ENCODE measurements around the gene CDCA7. TPM values are rescaled to one million over a fixed set of nuclear protein-coding genes. Genes with fewer than 3 reads are reported as not detected.

The CDCA7 gene
- total and polyA plus RNA-seq, 2 of the 13 experiments (the other 11 are each of a cell fraction or from before 2014, with no cell fraction given) = 46.2 to 57.8 TPM

GRCh38 chr2:173354582-173355131, at the start of gene CDCA7 (continued):
- TF ChIP-seq LRRFIP1 (CRISPR knock-in tag; conservative IDR thresholded peaks at IDR 0.05) (peak; percentile 83; the same call in 1 of the 2 replicates), ZBTB20 (CRISPR knock-in tag; IDR thresholded peaks at IDR 0.05; ENCODE audit: borderline replicate concordance, low read depth) (peak; percentile 78), PITX1 (CRISPR knock-in tag; IDR thresholded peaks at IDR 0.05) (peak; percentile 44), ZSCAN22 (CRISPR knock-in tag; IDR thresholded peaks at IDR 0.05) (peak; percentile 78), ZNF720 (CRISPR knock-in tag; IDR thresholded peaks at IDR 0.05) (0 out of 2 replicates have a peak, but pooled peaks have one; percentile 25), ETV6 (CRISPR knock-in tag; conservative IDR thresholded peaks at IDR 0.05) (peak; percentile 89), MEF2D (CRISPR knock-in tag; IDR thresholded peaks at IDR 0.05) (peak; percentile 85), MLXIP (CRISPR knock-in tag; IDR thresholded peaks at IDR 0.05; ENCODE audit: borderline replicate concordance) (peak; percentile 83), RARG (CRISPR knock-in tag; IDR thresholded peaks at IDR 0.05; ENCODE audit: low read depth) (no peak), EED (CRISPR knock-in tag; IDR thresholded peaks at IDR 0.05) (peak; percentile 87), TOPORS (CRISPR knock-in tag; IDR thresholded peaks at IDR 0.05) (peak; percentile 71; the same call in 1 of the 2 replicates), ZBTB7B (CRISPR knock-in tag; IDR thresholded peaks at IDR 0.05) (peak; percentile 59; the same call in 1 of the 2 replicates), ZNF296 (CRISPR knock-in tag; conservative IDR thresholded peaks at IDR 0.05) (peak; percentile 89), ZNF10 (CRISPR knock-in tag; IDR thresholded peaks at IDR 0.05; ENCODE audit: borderline replicate concordance, low read depth) (no peak; the same call in 1 of the 2 replicates), NFKBIZ (CRISPR knock-in tag; IDR thresholded peaks at IDR 0.05) (peak; percentile 72; the same call in 1 of the 2 replicates), NR2F6 (IDR thresholded peaks at IDR 0.05) (no peak), NR2F6 (CRISPR knock-in tag; IDR thresholded peaks at IDR 0.05) (peak; percentile 19; the same call in 1 of the 2 replicates), AHR (CRISPR knock-in tag; IDR thresholded peaks at IDR 0.05) (peak; percentile 70), GZF1 (CRISPR knock-in tag; IDR thresholded peaks at IDR 0.05) (0 out of 2 replicates have a peak, but pooled peaks have one; percentile 80), ZNF557 (CRISPR knock-in tag; IDR thresholded peaks at IDR 0.05) (peak; percentile 98)
- TF ChIP-seq, protein P1, sequence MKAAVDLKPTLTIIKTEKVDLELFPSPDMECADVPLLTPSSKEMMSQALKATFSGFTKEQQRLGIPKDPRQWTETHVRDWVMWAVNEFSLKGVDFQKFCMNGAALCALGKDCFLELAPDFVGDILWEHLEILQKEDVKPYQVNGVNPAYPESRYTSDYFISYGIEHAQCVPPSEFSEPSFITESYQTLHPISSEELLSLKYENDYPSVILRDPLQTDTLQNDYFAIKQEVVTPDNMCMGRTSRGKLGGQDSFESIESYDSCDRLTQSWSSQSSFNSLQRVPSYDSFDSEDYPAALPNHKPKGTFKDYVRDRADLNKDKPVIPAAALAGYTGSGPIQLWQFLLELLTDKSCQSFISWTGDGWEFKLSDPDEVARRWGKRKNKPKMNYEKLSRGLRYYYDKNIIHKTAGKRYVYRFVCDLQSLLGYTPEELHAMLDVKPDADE (CRISPR knock-in tag; IDR thresholded peaks at IDR 0.05) = peak; percentile 95; the same call in 1 of the 2 replicates
- TF ChIP-seq, protein P2, sequence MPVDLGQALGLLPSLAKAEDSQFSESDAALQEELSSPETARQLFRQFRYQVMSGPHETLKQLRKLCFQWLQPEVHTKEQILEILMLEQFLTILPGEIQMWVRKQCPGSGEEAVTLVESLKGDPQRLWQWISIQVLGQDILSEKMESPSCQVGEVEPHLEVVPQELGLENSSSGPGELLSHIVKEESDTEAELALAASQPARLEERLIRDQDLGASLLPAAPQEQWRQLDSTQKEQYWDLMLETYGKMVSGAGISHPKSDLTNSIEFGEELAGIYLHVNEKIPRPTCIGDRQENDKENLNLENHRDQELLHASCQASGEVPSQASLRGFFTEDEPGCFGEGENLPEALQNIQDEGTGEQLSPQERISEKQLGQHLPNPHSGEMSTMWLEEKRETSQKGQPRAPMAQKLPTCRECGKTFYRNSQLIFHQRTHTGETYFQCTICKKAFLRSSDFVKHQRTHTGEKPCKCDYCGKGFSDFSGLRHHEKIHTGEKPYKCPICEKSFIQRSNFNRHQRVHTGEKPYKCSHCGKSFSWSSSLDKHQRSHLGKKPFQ (CRISPR knock-in tag; IDR thresholded peaks at IDR 0.05; ENCODE audit: insufficient replicate concordance) = peak; percentile 97
- TF ChIP-seq, protein P3, sequence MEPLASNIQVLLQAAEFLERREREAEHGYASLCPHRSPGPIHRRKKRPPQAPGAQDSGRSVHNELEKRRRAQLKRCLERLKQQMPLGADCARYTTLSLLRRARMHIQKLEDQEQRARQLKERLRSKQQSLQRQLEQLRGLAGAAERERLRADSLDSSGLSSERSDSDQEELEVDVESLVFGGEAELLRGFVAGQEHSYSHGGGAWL (CRISPR knock-in tag; IDR thresholded peaks at IDR 0.05) = peak; percentile 98

Measured in HepG2 (cell line).